Measurements from ENCODE around the gene FANCM.
A peak's percentile ranks its signal among the peaks of the same experiment; 100 is the strongest.

FANCM gene

DNA sequence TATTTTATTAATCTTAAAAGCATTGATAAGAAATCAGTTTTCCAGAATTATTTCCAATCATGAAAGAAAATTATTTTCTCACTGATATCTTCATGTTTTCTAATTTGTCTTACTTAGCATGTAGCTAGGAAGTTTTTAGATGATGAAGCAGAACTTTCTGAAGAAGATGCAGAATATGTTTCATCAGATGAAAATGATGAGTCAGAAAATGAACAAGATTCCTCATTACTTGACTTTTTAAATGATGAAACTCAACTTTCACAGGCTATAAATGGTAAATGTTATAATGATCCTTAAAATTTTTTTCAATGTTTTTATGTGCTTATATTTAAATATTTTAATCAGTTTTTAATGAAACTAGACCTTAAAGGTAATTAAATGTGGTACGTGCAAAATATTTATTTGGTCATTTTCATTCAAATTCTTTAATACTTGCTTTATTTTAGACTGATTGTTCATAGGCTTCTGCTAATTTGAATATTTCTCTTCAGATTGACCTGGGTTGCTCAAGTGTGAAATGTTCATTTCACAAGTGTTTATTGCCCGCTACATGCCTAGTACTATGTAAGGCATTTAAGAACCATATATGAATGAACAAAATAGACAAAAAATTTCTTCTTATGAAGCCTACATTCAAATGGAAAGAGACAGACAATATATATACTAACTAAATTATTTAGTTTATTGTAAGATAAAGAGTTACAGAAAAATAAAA, 49.5 kb downstream of the FANCM start:
- H3K9ac ChIP-seq = no peak overlapping the region

DNA sequence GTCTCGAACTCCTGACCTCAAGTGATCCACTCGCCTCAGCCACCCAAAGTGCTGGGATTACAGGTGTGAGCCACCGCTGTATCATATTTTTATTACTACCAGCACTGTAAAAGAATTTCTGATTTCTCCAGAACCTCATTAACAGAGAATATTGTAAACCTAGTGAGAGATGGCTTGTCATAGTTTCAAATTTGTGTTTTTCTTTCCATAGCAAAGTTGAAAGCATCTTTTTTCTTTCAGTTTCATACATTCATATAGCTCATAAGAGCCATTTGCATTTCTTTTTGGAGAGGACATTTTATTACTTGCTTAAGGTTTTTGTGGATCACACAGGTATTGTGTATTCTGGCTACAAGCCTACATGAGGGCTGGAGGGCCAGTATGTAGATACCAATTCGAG, 59.2 kb downstream of the FANCM start:
- TF ChIP-seq, protein P1, sequence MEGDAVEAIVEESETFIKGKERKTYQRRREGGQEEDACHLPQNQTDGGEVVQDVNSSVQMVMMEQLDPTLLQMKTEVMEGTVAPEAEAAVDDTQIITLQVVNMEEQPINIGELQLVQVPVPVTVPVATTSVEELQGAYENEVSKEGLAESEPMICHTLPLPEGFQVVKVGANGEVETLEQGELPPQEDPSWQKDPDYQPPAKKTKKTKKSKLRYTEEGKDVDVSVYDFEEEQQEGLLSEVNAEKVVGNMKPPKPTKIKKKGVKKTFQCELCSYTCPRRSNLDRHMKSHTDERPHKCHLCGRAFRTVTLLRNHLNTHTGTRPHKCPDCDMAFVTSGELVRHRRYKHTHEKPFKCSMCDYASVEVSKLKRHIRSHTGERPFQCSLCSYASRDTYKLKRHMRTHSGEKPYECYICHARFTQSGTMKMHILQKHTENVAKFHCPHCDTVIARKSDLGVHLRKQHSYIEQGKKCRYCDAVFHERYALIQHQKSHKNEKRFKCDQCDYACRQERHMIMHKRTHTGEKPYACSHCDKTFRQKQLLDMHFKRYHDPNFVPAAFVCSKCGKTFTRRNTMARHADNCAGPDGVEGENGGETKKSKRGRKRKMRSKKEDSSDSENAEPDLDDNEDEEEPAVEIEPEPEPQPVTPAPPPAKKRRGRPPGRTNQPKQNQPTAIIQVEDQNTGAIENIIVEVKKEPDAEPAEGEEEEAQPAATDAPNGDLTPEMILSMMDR (conservative IDR thresholded peaks at IDR 0.05; ENCODE audit: low read depth, low read length) = no peak
- Histone ChIP-seq H3K36me3 (ENCODE audit: insufficient read depth) (no peaks in the 10 kb centered on the region), H2AFZ (ENCODE audit: low read depth) (no peak overlapping the region)

More for the DNA sequence above, 49.5 kb downstream of the FANCM start:
- TF ChIP-seq, protein P1 (conservative IDR thresholded peaks at IDR 0.05; ENCODE audit: low read depth, low read length) = no peak
- no peaks in the 10 kb centered on the region for H3K27me3 ChIP-seq (ENCODE audit: insufficient read depth, low read depth)
- H3K4me3 ChIP-seq (IDR thresholded peaks at IDR 0.05; ENCODE audit: insufficient read depth, low read depth, low read length) = no peak overlapping the region
- H2AFZ ChIP-seq (ENCODE audit: low read depth) = no peak overlapping the region
- no peak overlapping the region for H3K4me2 ChIP-seq
- no peak overlapping the region for H3K27ac ChIP-seq
- no peaks in the 10 kb centered on the region for H4K20me1 ChIP-seq (ENCODE audit: insufficient read depth)
- H3K79me2 ChIP-seq (ENCODE audit: insufficient read depth, low read depth) = no peaks in the 10 kb centered on the region
- H3K4me1 ChIP-seq (ENCODE audit: low read depth, poor library complexity, severe bottlenecking) = no peaks in the 10 kb centered on the region
- H3K36me3 ChIP-seq (ENCODE audit: insufficient read depth) = no peaks in the 10 kb centered on the region

DNA sequence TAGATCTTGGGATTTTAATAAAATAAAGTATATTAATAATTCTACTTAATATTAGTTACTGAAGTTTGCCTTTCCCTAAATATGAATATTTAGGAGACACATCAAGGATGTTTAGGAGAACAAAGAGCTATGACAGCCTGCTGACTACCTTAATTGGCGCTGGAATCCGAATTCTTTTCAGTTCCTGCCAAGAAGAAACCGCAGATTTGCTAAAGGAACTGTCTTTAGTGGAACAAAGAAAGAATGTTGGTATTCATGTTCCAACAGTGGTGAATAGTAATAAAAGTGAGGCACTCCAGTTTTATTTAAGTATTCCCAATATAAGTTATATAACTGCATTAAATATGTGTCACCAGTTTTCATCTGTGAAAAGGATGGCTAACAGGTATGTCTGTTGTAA, 62.8 kb downstream of the FANCM start:
- TF ChIP-seq, protein P1 (conservative IDR thresholded peaks at IDR 0.05; ENCODE audit: low read depth, low read length) = no peak
- H3K36me3 ChIP-seq (ENCODE audit: insufficient read depth) = no peaks in the 10 kb centered on the region
- H3K9ac ChIP-seq = no peak overlapping the region
- H3K4me3 ChIP-seq (IDR thresholded peaks at IDR 0.05; ENCODE audit: insufficient read depth, low read depth, low read length) = no peak overlapping the region
- no peak overlapping the region for H3K27ac ChIP-seq
- H4K20me1 ChIP-seq (ENCODE audit: insufficient read depth) = no peaks in the 10 kb centered on the region
- H3K27me3 ChIP-seq (ENCODE audit: insufficient read depth, low read depth) = no peaks in the 10 kb centered on the region
- no peak overlapping the region for H2AFZ ChIP-seq (ENCODE audit: low read depth)
- no peaks in the 10 kb centered on the region for H3K79me2 ChIP-seq (ENCODE audit: insufficient read depth, low read depth)
- H3K4me1 ChIP-seq (ENCODE audit: low read depth, poor library complexity, severe bottlenecking) = peaks cover 42% of the 10 kb centered on the region
- H3K4me2 ChIP-seq = no peak overlapping the region

More for the DNA sequence above, 59.2 kb downstream of the FANCM start:
- Histone ChIP-seq H3K27ac (no peak overlapping the region), H3K79me2 (ENCODE audit: insufficient read depth, low read depth) (no peaks in the 10 kb centered on the region), H3K4me3 (IDR thresholded peaks at IDR 0.05; ENCODE audit: insufficient read depth, low read depth, low read length) (no peak overlapping the region), H4K20me1 (ENCODE audit: insufficient read depth) (no peaks in the 10 kb centered on the region), H3K4me1 (ENCODE audit: low read depth, poor library complexity, severe bottlenecking) (peaks cover 13% of the 10 kb centered on the region), H3K4me2 (peak overlapping the region; percentile 25; the same call in 1 of the 2 replicates), H3K27me3 (ENCODE audit: insufficient read depth, low read depth) (no peaks in the 10 kb centered on the region), H3K9ac (no peak overlapping the region)

DNA sequence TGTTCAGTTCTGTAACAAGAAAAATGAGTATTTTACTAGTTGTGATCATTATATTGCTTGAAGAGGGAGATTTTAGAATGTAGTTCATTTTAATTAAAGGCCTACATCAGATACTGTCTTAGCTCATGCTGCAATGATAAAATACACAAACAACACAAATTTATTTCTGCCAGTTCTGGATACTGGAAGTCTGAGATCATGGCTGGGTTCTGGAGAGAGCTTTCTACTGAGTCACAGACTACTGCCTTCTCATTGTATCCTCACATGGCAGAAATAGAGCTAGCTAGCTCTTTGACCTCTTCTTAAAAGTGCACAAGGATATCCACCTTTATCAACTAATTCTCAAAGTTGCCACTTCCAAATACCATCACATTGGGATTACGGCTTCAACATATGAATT, 63.5 kb downstream of the FANCM start:
- Histone ChIP-seq H3K36me3 (ENCODE audit: insufficient read depth) (no peaks in the 10 kb centered on the region), H3K4me3 (IDR thresholded peaks at IDR 0.05; ENCODE audit: insufficient read depth, low read depth, low read length) (no peak overlapping the region), H3K4me2 (no peak overlapping the region), H3K79me2 (ENCODE audit: insufficient read depth, low read depth) (no peaks in the 10 kb centered on the region), H3K27me3 (ENCODE audit: insufficient read depth, low read depth) (no peaks in the 10 kb centered on the region), H3K4me1 (ENCODE audit: low read depth, poor library complexity, severe bottlenecking) (peaks cover 48% of the 10 kb centered on the region), H4K20me1 (ENCODE audit: insufficient read depth) (no peaks in the 10 kb centered on the region), H3K9ac (no peak overlapping the region), H2AFZ (ENCODE audit: low read depth) (no peak overlapping the region), H3K27ac (no peak overlapping the region)
- TF ChIP-seq, protein P1 (conservative IDR thresholded peaks at IDR 0.05; ENCODE audit: low read depth, low read length) = no peak
